HG03045 (cell line): ENCODE data around the gene FBXW8.
A peak's percentile ranks its signal among the peaks of the same experiment; 100 is the strongest.

Experiments
- ATAC-seq: cut with Tn5 transposase; IDR thresholded peaks from one replicate; pipeline ENCODE4 v1.9.1; 2021; ENCODE audit warnings: mild to moderate bottlenecking, moderate library complexity; ENCODE audit not compliant: unreplicated experiment

The FBXW8 gene

GRCh38 chr12:117018276-117018675 is 107.5 kb downstream of the FBXW8 start:
- ATAC-seq: no peak

DNA sequence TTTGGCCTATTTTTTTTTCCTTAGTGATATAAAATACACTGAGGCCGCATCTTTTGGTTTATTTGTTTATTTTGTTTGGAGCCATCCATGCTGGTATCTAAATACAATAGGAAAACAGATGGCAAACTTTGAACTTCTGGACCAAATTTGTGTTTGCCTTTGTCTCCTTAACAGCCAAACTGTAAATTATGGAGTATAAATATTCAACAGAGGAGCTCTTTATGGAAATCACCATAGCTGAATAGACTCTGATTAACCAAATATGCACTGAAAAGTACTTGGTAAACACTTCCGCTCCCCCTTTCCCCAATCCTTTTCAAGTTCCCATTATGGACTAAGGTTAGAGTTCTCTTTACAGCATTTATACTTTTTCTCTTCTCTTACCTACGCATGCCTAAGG is 107.9 kb downstream of the FBXW8 start:
- no peak for ATAC-seq

GRCh38 chr12:117019866-117020265 is 109.1 kb downstream of the FBXW8 start:
- no peak for ATAC-seq

DNA sequence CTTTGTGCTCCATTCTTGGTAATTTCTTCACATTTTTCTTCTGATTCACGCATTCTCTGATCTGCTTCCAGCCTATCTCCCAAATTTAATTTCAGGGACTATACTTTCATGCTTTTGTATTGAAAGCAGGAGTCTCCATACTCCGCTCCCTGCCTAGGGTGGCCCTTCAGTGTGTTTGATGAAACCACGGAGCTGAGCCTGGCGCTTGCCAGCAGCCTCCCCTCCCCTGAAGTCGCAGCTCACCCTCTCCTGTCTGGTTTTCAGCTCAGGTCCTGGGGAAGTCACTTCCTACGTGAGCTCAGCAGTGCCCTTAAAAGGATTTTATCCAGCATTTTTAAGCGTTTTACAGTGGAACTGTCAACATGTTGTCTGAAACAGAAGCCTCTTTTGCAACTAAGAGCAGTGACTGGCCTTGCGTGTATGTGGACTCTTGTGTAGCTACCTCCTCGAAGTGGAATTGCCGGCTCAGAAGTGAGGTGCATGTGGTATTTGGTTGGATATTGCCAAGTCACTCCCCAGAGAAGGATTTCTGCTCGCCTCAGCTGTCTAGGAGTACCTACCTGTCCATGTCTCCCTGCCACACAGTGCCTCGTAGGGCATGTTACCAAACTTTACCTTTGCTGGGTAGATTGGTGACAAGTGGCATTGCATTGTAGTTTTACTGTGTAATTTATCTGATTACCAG is 109.9 kb downstream of the FBXW8 start:
- ATAC-seq: no peak

DNA sequence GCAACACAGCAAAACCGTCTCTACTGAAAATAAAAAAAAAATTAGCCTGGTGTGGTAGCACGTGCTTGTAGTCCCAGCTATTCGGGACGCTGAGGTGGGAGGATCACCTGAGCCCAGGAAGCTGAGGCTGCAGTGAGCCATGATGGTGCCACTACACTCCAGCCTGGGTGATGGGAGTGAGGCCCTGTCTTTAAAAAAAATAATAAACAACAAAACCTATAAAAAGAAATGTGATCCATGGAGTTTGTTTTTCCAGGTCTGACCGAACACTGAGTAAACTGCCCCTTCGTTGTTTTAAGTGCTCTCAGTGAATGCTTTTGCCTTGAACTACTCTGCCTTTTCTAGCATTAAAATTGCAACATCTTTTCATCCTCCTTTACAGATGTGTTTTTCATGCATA is 111.7 kb downstream of the FBXW8 start:
- no peak for ATAC-seq

DNA sequence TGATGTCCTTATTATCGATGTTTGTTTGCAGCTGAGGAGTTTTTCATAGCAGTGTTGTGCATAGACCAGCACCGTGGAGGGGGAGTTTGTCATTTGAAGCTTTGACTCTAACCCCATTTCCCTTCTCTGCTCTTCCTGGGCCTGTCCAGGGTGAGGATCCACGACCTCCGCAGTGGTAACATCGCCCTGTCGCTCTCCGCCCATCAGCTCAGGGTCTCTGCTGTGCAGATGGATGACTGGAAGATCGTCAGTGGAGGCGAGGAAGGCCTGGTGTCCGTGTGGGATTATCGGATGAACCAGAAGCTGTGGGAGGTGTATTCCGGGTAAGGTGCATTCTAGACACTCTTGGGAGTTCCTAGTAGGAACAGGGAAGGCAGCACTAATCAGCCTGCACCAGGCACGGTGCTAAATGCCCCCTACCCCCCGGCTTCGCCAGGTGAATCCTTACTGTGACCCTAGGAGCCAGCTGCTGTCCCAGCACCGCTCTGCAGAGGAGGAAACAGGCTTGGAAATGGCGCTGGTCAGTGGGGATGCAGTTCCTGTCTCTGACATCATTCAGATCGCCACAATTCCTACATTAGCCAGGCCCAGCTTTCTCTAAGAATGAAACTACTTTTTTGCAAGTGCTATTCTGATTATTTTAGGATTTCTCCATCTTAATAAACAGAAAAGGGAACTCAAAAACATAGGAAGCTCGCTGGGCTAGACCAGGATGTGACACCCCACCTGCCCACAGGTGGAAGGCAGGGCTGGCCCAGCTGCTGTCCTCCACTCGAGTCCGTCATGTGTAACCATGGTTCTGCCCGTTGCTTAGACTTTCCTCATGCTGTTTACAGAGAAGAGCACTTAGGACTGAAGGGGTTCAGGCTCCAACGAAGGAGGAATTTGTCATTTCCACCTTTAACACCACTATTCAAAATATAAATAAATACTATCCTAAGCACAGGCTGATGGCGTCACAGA is 113.5 kb downstream of the FBXW8 start:
- no peak for ATAC-seq

DNA sequence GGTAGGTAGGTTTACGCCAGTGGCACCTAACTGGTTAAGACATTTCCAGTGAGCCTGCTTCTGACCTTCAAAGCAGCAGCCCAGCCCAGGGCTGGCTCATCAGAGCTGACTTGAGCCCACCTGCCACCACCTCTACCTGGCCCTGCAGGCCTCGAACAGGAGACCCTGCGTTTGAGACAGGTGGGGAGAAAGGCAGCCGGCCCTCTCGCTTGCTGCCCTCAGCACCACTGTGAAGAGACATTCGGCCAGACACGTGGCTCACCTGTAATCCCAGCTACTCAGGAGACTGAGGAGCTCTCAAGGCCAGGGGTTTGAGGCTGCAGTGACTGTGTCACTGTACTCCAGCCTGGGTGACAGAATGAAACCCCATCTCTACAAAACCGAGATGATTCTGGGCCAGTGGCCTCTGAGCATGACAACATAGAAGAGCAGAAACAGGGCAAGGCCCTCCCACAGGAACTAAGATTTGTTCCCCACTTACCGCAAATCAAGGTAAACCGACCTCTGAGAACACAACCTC is 114.3 kb downstream of the FBXW8 start:
- no peak for ATAC-seq

- ATAC-seq: peak; percentile 56
These were observed 114.9 kb downstream of the FBXW8 start for GRCh38 chr12:117025481-117026151.

- no peak for ATAC-seq
These were observed 115.6 kb downstream of the FBXW8 start for GRCh38 chr12:117026343-117026742.

DNA sequence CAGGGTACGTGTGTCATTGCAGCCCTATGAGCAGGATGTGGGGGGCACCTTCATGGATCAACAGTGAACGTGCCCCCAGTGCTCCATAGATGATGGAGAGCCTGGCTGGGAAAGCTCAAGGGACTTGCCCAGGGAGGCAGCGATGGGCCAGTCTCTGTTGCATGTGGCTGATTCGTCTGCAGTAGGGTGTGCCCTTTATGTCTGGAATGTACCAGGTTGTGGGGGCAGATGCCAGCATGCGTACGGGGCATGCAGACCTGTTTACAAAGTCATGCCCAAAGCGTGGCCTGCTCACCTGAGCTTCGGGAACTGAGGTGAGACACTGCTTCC is 116.1 kb downstream of the FBXW8 start:
- no peak for ATAC-seq

DNA sequence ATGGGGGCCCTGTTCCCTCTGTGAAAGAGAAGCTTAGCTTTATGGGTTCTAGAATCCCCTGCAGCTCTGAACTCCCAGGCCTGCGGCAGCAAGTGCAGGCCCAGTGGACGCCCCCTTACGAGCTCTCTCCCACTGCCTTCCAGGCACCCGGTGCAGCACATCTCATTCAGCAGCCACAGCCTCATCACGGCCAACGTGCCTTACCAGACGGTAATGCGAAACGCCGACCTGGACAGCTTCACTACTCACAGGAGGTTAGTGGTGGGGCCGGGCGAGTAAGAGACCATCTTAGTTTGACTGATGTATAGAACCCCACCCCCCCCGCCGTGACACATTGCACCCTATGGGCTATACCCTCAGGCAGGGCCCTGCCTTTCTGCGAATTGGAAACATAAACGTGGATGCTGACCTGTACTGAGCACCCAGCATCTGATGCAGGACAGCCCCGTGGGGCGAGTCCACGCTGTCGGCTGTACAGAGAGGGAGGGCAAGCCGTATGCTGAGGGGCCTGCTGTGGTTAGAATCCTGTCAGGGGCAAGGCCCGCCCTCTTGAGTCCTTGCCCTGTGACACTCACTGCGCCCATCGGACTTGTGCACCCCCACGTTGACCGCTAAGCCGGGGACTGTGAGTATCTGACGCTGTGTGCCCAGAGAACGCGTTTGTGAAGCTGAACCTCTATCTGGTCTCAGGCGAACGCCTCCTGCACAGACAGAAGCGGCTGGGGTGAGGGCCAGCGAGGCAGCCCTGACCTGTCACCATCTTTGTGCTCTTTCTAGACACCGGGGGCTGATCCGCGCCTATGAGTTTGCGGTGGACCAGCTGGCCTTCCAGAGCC is 116.7 kb downstream of the FBXW8 start:
- no peak for ATAC-seq

- no peak for ATAC-seq
These were observed 117.5 kb downstream of the FBXW8 start for GRCh38 chr12:117028254-117028653.

GRCh38 chr12:117030187-117030900 is 119.6 kb downstream of the FBXW8 start:
- ATAC-seq: no peak

DNA sequence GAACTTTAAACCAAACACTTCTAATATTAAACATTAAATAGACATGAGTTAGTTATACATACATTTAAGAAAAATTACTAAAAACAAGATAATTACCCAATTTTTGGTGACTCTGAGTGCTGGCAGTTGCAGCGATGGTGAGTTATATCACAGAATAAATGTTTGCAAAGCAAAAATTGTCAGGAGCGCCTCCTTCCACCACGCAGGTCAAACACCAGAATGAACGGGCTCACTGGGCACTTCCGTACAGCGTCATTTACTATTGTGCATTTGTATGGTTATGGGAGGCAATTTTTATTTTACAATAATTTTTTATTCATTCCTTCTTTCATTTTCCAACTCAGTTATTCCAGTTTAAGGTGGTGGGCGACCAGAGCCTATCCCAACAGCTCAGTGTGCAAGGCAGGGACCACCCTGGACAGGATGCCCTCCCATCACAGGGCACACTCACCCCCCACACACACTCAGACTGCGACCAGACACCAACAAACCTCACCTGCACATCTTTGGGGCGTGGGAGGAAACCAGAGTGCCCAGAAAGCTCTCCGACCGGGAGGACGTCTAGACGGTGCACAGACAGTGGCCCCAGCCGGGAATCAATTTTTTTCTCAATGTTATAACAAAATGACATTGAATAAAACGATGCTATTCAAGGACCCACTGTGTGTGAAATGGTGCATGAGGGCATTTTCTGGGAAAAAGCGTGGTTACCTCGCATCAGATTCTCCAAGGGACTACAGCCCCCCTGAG is 121.3 kb downstream of the FBXW8 start:
- ATAC-seq: no peak

- no peak for ATAC-seq
These were observed 122.0 kb downstream of the FBXW8 start for GRCh38 chr12:117032593-117033381.

- no peak for ATAC-seq
These were observed 122.9 kb downstream of the FBXW8 start for GRCh38 chr12:117033382-117034221.

- ATAC-seq: no peak
These were observed 123.5 kb downstream of the FBXW8 start for GRCh38 chr12:117034249-117034648.
